ENCODE results near the gene MSANTD3.

DNA sequence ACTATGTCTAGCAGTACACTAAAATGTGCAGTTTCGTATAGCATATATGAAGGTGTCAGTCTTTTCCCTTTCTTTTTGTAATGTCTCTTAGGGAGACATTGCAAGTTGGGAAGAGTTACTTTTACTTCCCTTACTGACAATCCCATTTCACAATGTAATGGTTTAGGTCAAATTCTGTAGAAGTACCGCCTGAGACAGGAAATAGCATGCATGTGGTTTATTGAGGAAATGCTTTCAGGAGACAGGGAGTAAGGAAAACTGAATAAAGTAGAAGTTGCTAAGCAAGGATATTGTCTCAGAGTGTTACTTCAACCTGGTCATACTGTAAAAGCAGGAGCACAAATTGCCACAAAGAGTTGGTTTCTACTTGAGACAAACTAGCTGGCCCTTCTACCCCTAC lies 32.1 kb upstream of the MSANTD3 start:
- TF ChIP-seq MAX (IDR thresholded peaks at IDR 0.05) (no peak), ATF3 (IDR thresholded peaks at IDR 0.05) (no peak), JUND (IDR thresholded peaks at IDR 0.05) (no peak), RAD21 (IDR thresholded peaks at IDR 0.05) (no peak), YY1 (IDR thresholded peaks at IDR 0.05) (no peak), EGR1 (IDR thresholded peaks at IDR 0.05; ENCODE audit: low read depth in 2 of 2) (no peak), HNF4A (conservative IDR thresholded peaks at IDR 0.05) (no peak), FOXA1 (IDR thresholded peaks at IDR 0.05) (no peak), REST (IDR thresholded peaks at IDR 0.05) (no peak), NR2F2 (IDR thresholded peaks at IDR 0.05) (no peak), GABPA (IDR thresholded peaks at IDR 0.05 in 1 of 2, conservative IDR thresholded peaks at IDR 0.05 in 1 of 2) (no peak), SP1 (IDR thresholded peaks at IDR 0.05) (no peak)
- TF ChIP-seq, protein P1, sequence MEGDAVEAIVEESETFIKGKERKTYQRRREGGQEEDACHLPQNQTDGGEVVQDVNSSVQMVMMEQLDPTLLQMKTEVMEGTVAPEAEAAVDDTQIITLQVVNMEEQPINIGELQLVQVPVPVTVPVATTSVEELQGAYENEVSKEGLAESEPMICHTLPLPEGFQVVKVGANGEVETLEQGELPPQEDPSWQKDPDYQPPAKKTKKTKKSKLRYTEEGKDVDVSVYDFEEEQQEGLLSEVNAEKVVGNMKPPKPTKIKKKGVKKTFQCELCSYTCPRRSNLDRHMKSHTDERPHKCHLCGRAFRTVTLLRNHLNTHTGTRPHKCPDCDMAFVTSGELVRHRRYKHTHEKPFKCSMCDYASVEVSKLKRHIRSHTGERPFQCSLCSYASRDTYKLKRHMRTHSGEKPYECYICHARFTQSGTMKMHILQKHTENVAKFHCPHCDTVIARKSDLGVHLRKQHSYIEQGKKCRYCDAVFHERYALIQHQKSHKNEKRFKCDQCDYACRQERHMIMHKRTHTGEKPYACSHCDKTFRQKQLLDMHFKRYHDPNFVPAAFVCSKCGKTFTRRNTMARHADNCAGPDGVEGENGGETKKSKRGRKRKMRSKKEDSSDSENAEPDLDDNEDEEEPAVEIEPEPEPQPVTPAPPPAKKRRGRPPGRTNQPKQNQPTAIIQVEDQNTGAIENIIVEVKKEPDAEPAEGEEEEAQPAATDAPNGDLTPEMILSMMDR (IDR thresholded peaks at IDR 0.05; ENCODE audit: low read depth, low read length, missing input control): no peak
